ENCODE measurements around the gene MAP3K9. TPM values are rescaled to one million over a fixed set of nuclear protein-coding genes. Genes with fewer than 3 reads are reported as not detected.

Gene MAP3K9
- total RNA-seq, 1 experiment from 2014 or later, result 21.4 TPM

DNA sequence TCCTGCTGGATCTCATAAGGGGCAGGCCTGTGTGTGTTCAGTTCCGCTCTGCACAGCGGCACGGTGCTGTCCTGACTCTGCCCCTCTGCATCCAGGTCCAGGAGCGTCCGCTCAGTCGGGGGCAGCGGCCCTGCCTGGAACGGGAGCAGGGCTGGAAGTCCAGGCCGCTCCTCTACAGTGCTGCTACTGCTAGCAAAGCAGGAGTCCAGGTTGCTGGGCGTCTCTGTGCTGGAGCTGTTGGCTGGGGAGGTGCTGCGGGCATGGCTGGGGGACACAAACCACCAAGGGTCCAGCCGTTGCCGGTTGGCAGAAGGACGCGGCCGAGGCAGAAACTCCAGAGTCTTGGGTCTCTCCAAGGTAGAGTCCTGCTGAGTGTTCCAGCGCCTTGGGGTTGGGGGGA, 78.9 kb downstream of the MAP3K9 start:
- peaks cover 13% of the 10 kb centered on the region for H3K36me3 ChIP-seq (ENCODE audit: low read depth)
- CTCF ChIA-PET, result no interaction called here
- intact Hi-C loops (cut with micrococcal nuclease; ENCODE audit: unreplicated experiment), result no loop called here

DNA sequence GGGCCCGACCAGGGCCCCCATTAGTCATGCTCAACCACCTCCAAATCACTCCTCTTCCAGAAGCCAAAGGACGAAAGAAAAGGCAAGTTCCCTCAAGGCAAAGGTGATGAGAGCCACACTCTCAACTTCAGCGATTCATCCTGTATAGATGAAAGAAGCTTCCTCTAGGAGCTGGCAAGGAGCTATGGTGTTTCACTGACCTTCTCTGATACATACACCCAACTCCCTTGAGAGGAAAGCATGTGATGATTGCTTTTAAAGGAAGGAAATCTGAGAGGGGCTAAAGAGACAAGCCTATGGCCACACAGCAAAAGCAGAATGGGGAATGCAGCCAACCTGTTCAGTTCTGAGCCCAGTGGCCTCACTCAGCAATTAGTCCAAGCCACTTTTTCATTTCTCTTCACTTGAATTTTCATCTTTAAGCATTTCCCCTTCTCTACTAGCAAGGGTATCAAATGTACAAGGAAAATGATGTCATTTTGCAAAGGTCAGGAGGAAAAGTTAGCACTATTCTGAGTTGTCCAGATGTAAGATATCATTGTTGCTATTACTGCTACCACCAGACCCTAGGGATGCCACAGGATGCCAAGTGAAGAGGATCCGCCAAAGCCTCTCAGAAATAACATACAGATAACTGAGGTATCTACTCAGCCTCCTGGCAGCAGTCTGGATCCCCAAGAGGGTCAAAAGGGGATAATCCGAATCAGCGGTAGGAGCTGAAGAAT, 82.5 kb downstream of the MAP3K9 start:
- intact Hi-C loops (cut with micrococcal nuclease; ENCODE audit: unreplicated experiment), result no loop called here
- no TSS peak for BruUV-seq (replicated peaks)
- Histone ChIP-seq H3K27ac (no peak overlapping the region), H3K9me2 (ENCODE audit: insufficient read depth) (no peaks in the 10 kb centered on the region), H3K4me2 (no peak overlapping the region), H3K36me3 (ENCODE audit: low read depth) (peaks cover 12% of the 10 kb centered on the region; the same call in 1 of the 2 replicates), H3K27me3 (ENCODE audit: insufficient read depth, low read depth) (no peaks in the 10 kb centered on the region), H2AFZ (no peak overlapping the region), H3K4me3 (no peak overlapping the region), H3K9me3 (ENCODE audit: insufficient read depth, low read depth) (no peaks in the 10 kb centered on the region), H4K20me1 (ENCODE audit: insufficient read depth) (no peaks in the 10 kb centered on the region), H3K4me1 (replicated peaks; ENCODE audit: insufficient read depth) (no peaks in the 10 kb centered on the region), H3F3A (ENCODE audit: insufficient read depth, low read depth) (no peaks in the 10 kb centered on the region), H3K79me2 (ENCODE audit: low read depth) (no peaks in the 10 kb centered on the region)
- POLR2A ChIA-PET (ENCODE audit: unreplicated experiment), result no interaction called here
- TF ChIP-seq, protein P1, sequence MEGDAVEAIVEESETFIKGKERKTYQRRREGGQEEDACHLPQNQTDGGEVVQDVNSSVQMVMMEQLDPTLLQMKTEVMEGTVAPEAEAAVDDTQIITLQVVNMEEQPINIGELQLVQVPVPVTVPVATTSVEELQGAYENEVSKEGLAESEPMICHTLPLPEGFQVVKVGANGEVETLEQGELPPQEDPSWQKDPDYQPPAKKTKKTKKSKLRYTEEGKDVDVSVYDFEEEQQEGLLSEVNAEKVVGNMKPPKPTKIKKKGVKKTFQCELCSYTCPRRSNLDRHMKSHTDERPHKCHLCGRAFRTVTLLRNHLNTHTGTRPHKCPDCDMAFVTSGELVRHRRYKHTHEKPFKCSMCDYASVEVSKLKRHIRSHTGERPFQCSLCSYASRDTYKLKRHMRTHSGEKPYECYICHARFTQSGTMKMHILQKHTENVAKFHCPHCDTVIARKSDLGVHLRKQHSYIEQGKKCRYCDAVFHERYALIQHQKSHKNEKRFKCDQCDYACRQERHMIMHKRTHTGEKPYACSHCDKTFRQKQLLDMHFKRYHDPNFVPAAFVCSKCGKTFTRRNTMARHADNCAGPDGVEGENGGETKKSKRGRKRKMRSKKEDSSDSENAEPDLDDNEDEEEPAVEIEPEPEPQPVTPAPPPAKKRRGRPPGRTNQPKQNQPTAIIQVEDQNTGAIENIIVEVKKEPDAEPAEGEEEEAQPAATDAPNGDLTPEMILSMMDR (conservative IDR thresholded peaks at IDR 0.05), result no peak
- no peak for TF ChIP-seq EZH2 (IDR thresholded peaks at IDR 0.05; ENCODE audit: low read depth)
- DNase-seq, result no peak
- CTCF ChIA-PET, result no interaction called here

More for the DNA sequence above, 78.9 kb downstream of the MAP3K9 start:
- Histone ChIP-seq H3K9me2 (ENCODE audit: insufficient read depth) (no peaks in the 10 kb centered on the region), H3K4me1 (replicated peaks; ENCODE audit: insufficient read depth) (no peaks in the 10 kb centered on the region), H3K27me3 (ENCODE audit: insufficient read depth, low read depth) (no peaks in the 10 kb centered on the region), H3K4me2 (no peak overlapping the region), H3K9me3 (ENCODE audit: insufficient read depth, low read depth) (no peaks in the 10 kb centered on the region), H3F3A (ENCODE audit: insufficient read depth, low read depth) (no peaks in the 10 kb centered on the region), H2AFZ (no peak overlapping the region), H4K20me1 (ENCODE audit: insufficient read depth) (no peaks in the 10 kb centered on the region), H3K27ac (no peak overlapping the region), H3K4me3 (no peak overlapping the region), H3K79me2 (ENCODE audit: low read depth) (no peaks in the 10 kb centered on the region)
- TF ChIP-seq EZH2 (IDR thresholded peaks at IDR 0.05; ENCODE audit: low read depth), result no peak
- TF ChIP-seq, protein P1 (conservative IDR thresholded peaks at IDR 0.05), result no peak
- BruUV-seq (replicated peaks), result no TSS peak
- POLR2A ChIA-PET (ENCODE audit: unreplicated experiment), result no interaction called here
- no peak for DNase-seq

DNA sequence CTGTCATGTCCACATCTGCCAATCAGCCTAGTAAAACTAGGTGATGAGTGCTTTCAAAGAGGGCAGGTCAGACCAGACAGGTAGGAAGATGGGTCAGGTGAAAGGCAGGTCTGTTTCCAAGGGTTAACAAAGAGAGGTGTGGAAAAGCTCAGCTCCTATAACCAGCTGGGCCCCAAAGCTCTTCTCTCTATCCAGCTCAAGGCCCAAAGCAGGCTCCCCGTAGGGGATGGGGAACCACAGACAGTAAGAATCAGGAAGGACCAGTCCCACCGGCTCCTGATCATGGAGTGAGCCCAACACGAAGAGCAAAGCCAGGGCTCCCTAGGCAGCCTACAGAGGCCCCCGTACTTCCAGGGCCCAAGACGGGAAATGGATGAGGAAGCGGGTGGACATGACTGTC, 84.4 kb downstream of the MAP3K9 start:
- ChIA-PET POLR2A (ENCODE audit: unreplicated experiment) (interaction anchor here (0.5 kb wide), 1 partner anchor 349 kb away, joined by 4 read pairs; no protein-coding TSS in a partner anchor), CTCF (no interaction called here)
- H3K27ac ChIP-seq, result no peak overlapping the region
- H3K4me3 ChIP-seq, result no peak overlapping the region
- no peak overlapping the region for H3K4me2 ChIP-seq
- H3K9me3 ChIP-seq (ENCODE audit: insufficient read depth, low read depth), result no peaks in the 10 kb centered on the region
- H3K9me2 ChIP-seq (ENCODE audit: insufficient read depth), result no peaks in the 10 kb centered on the region
- no peaks in the 10 kb centered on the region for H3K27me3 ChIP-seq (ENCODE audit: insufficient read depth, low read depth)
- H3K79me2 ChIP-seq (ENCODE audit: low read depth), result no peaks in the 10 kb centered on the region
- H2AFZ ChIP-seq, result no peak overlapping the region
- peak in 1 of 2 experiments; percentile 17 for DNase-seq
- H3F3A ChIP-seq (ENCODE audit: insufficient read depth, low read depth), result no peaks in the 10 kb centered on the region
- no TSS peak for BruUV-seq (replicated peaks)
- H3K36me3 ChIP-seq (ENCODE audit: low read depth), result 0 out of 2 replicates have a peak, but pooled peaks cover 5% of the 10 kb centered on the region
- H4K20me1 ChIP-seq (ENCODE audit: insufficient read depth), result no peaks in the 10 kb centered on the region
- intact Hi-C loops (cut with micrococcal nuclease; ENCODE audit: unreplicated experiment), result no loop called here
- no peaks in the 10 kb centered on the region for H3K4me1 ChIP-seq (replicated peaks; ENCODE audit: insufficient read depth)
- TF ChIP-seq, protein P1 (conservative IDR thresholded peaks at IDR 0.05), result no peak
- TF ChIP-seq EZH2 (IDR thresholded peaks at IDR 0.05; ENCODE audit: low read depth), result no peak

All from PC-9 (cell line).